ENCODE measurements around the gene TACC2.

The TACC2 gene

DNA sequence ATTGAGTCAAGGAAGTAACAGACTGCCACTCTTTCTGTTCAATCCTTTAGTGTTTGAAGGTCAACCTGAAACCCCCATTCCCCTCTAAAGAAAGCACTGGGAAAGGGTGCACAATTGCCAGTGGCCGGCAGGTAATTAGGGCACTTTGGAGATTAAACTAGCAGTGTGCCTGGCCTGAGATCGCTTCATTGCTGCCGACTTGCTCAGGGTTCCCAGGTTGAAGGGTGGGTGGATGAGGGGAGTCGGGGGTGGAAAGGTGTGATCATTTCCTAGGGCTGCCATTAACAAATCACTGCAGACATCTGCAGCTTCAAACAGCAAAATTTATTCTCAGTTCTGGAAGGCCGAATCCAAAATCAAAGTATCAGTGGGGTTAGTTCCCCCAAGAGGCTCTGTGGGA, 265.9 kb downstream of the TACC2 start:
- Histone ChIP-seq H3K27me3 (ENCODE audit: control insufficient read depth, insufficient read depth, low read length) (no peaks in the 10 kb centered on the region), H3K9ac (ENCODE audit: low read length) (no peak overlapping the region), H3K4me3 (ENCODE audit: low read length) (no peak overlapping the region), H3K9me3 (ENCODE audit: control insufficient read depth, low read length) (no peaks in the 10 kb centered on the region), H3K36me3 (ENCODE audit: control insufficient read depth, insufficient read depth, low read length) (no peaks in the 10 kb centered on the region), H3K4me1 (ENCODE audit: control insufficient read depth, insufficient read depth, low read length) (no peaks in the 10 kb centered on the region)

DNA sequence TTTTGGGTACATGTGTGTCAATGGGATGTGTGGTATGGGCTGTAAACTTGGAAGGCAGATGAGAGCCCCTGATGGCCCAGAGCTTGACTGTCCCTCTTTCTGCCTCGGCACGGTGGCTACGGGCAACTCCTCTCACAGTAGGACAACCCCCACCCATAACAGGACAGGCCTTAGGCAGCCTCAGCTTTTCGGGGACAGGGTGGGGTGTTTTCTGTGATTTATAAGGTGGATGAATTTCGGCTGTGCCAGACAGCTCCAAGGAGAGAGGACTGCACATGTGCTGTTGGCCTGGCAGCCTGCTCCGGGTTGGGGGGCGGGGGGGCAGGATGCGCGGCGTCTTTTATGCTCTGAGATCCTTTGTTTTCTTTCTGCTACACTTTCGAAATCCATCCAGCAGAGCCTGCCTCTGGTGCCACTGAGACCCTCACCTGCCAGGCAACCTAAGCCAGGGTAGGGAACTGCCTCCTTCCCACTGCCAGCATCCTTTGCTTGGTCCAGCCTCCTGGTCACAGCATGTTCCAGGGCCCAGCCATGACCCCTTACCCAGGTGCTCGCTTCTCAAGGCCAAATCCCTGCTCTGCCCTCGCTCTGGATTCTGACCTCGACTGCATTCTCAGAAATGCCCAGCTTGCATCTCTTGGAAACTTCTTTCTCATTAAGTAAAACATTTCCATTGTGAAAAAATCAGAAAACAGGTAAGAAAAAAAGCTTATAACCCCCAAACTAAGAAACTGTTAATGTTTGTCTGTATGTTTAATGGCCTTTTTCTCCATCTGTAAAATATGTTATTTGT, 266.7 kb downstream of the TACC2 start:
- Histone ChIP-seq H3K9me3 (ENCODE audit: control insufficient read depth, low read length) (no peaks in the 10 kb centered on the region), H3K36me3 (ENCODE audit: control insufficient read depth, insufficient read depth, low read length) (no peaks in the 10 kb centered on the region), H3K4me3 (ENCODE audit: low read length) (no peak overlapping the region), H3K27me3 (ENCODE audit: control insufficient read depth, insufficient read depth, low read length) (no peaks in the 10 kb centered on the region), H3K9ac (ENCODE audit: low read length) (no peak overlapping the region), H3K4me1 (ENCODE audit: control insufficient read depth, insufficient read depth, low read length) (no peaks in the 10 kb centered on the region)

DNA sequence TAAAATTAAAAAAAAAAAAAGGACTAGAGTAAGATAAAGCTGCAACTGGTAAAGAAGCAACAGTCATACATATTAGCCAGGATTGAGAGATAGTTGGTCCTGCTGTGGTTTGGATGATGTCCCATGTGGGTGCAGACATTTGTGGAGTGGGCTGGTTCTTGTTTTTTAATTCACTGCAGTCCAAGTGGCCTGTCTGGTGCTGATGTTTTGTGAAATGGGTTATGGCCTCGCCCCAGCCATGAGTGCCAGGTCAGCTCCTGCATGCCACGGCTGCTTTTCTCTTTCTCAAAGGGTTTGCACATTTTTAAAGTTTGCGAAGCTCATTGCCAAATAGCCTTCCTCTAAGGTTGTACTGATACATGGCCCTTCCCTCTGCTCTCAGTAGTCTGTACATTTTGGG, 268.1 kb downstream of the TACC2 start:
- no peaks in the 10 kb centered on the region for H3K4me1 ChIP-seq (ENCODE audit: control insufficient read depth, insufficient read depth, low read length)
- H3K9me3 ChIP-seq (ENCODE audit: control insufficient read depth, low read length) = no peaks in the 10 kb centered on the region
- no peak overlapping the region for H3K4me3 ChIP-seq (ENCODE audit: low read length)
- no peak overlapping the region for H3K9ac ChIP-seq (ENCODE audit: low read length)
- no peaks in the 10 kb centered on the region for H3K36me3 ChIP-seq (ENCODE audit: control insufficient read depth, insufficient read depth, low read length)
- H3K27me3 ChIP-seq (ENCODE audit: control insufficient read depth, insufficient read depth, low read length) = no peaks in the 10 kb centered on the region

DNA sequence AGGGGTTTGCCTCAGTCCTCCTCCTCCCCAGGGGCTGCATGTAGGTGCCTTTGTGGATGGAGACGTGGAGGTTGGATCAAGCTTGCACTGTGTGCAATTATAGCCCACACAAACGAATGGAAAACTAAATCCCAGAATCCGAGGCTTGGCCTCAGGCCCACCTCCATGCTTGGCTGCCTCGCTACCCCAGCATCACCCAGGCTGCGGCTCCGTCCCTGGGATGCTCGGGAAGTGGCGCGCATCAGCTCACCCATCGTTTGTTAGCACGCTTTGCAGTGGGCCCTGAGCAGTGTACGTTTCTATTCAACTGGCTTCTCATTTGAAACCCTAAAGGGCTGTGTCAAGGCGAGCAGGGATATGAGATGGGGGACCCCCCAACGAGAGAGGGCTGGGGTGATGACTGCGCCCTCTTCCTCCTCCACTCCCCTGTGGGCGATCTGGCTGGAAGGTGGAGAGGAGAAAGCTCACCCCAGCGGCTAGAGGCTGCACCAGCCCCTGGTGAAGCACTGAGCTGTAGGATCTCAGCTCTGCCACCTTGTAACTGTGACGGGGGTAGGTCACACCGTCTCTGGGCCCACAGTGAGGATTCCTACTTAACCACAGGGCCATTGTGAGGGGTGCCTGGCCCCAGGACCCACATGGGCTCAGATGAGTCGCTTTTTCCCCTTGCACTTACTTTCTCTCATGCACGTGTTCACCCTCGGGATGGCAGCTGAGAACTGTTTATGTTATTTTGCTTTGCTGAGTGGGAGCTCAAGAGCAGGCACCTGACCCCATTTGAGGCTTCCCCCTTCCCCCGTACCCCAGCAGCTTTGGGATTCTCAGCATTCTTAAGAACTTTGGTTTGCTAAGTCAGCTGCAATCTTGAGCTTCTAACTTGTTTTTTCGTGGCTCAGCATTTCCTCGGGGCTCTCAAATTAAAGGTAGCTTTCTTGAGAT, 269.4 kb downstream of the TACC2 start:
- no peak overlapping the region for H3K9ac ChIP-seq (ENCODE audit: low read length)
- H3K4me1 ChIP-seq (ENCODE audit: control insufficient read depth, insufficient read depth, low read length) = no peaks in the 10 kb centered on the region
- no peaks in the 10 kb centered on the region for H3K27me3 ChIP-seq (ENCODE audit: control insufficient read depth, insufficient read depth, low read length)
- H3K4me3 ChIP-seq (ENCODE audit: low read length) = no peak overlapping the region
- no peaks in the 10 kb centered on the region for H3K9me3 ChIP-seq (ENCODE audit: control insufficient read depth, low read length)
- H3K36me3 ChIP-seq (ENCODE audit: control insufficient read depth, insufficient read depth, low read length) = no peaks in the 10 kb centered on the region

DNA sequence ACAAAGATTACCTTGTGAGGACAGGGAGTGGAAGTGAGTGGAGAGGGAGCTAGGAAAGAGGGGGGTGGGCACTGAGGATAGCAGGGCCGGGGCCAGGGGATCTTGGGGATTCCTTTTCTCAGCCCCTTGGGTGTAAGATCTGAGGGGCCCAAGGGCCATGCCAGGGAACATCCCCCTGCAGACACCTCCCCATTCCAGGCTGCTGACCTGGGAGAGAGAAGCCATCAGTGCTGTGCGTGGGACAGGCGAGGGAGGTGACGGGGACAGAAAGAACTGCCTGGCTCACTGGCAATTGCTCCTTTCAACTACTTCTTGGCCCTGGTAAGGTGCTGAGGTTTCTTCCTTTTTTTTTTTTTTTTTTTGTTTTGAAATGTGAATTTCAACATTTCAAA, 270.1 kb downstream of the TACC2 start:
- Histone ChIP-seq H3K9me3 (ENCODE audit: control insufficient read depth, low read length) (no peaks in the 10 kb centered on the region), H3K4me3 (ENCODE audit: low read length) (no peak overlapping the region), H3K36me3 (ENCODE audit: control insufficient read depth, insufficient read depth, low read length) (no peaks in the 10 kb centered on the region), H3K4me1 (ENCODE audit: control insufficient read depth, insufficient read depth, low read length) (peaks cover 5% of the 10 kb centered on the region), H3K9ac (ENCODE audit: low read length) (no peak overlapping the region), H3K27me3 (ENCODE audit: control insufficient read depth, insufficient read depth, low read length) (no peaks in the 10 kb centered on the region)

DNA sequence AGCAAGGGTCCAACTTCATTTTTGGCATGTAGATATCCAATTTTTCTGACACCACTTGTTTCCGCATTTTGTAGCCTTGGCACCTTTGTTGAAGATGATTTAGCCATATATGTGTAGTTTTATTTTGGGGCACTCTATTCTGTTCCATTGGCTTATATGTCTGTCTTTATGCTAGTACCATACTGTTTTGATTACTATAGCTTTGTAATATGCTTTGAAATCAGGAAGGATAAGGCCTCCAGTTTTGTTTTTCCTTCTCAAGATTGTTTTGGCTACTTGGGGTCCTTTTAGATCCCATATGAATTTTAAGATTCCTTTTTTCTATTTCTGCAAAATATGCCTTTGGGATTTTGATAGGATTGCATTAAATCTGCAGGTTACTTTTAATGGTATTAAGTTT, 272.6 kb downstream of the TACC2 start:
- H3K36me3 ChIP-seq (ENCODE audit: control insufficient read depth, insufficient read depth, low read length) = no peaks in the 10 kb centered on the region
- H3K4me1 ChIP-seq (ENCODE audit: control insufficient read depth, insufficient read depth, low read length) = peaks cover 23% of the 10 kb centered on the region
- no peaks in the 10 kb centered on the region for H3K9me3 ChIP-seq (ENCODE audit: control insufficient read depth, low read length)
- H3K9ac ChIP-seq (ENCODE audit: low read length) = no peak overlapping the region
- no peaks in the 10 kb centered on the region for H3K27me3 ChIP-seq (ENCODE audit: control insufficient read depth, insufficient read depth, low read length)
- H3K4me3 ChIP-seq (ENCODE audit: low read length) = no peak overlapping the region

DNA sequence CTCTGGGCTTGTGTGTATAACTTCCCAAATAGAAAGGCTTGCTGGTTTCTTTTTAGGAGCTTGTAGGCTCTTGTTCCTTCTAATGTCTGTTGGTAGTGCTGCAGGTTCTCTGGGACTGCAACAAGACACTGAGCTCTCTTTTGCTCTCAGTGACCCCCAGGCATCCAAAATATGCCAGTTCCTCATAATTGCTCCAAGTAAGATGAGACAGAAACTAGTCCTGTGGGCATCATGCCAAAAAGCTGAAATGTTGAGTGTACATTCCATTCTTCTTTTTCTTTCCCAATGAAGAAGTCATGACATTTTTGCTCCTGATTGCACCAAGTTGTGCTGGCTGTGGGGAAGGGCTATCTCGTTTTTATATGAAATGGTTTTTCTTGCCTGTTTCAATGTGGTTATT, 275.0 kb downstream of the TACC2 start:
- Histone ChIP-seq H3K4me3 (ENCODE audit: low read length) (no peak overlapping the region), H3K36me3 (ENCODE audit: control insufficient read depth, insufficient read depth, low read length) (no peaks in the 10 kb centered on the region), H3K9ac (ENCODE audit: low read length) (no peak overlapping the region), H3K9me3 (ENCODE audit: control insufficient read depth, low read length) (no peaks in the 10 kb centered on the region), H3K27me3 (ENCODE audit: control insufficient read depth, insufficient read depth, low read length) (no peaks in the 10 kb centered on the region), H3K4me1 (ENCODE audit: control insufficient read depth, insufficient read depth, low read length) (peaks cover 35% of the 10 kb centered on the region)

DNA sequence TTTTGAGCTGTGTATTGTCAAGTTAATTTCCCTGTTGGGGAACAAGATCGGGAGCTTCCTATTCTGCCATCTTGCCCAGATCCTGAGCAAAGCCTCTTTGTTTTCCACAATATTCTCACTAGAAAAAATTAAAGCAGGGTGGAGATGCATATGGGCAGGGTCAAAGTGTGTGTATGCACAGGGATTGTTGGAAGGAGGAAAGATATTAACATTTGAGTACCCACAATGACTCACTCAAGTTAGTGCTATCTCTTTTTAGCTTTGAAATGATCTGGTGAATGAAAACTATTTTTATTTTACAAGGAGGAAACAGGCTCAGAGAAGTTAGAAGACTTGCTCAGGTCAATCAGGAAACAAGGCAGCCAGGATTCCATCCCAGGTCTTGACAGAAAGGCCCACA, 275.5 kb downstream of the TACC2 start:
- H3K27me3 ChIP-seq (ENCODE audit: control insufficient read depth, insufficient read depth, low read length) = no peaks in the 10 kb centered on the region
- H3K36me3 ChIP-seq (ENCODE audit: control insufficient read depth, insufficient read depth, low read length) = no peaks in the 10 kb centered on the region
- no peaks in the 10 kb centered on the region for H3K9me3 ChIP-seq (ENCODE audit: control insufficient read depth, low read length)
- peaks cover 35% of the 10 kb centered on the region for H3K4me1 ChIP-seq (ENCODE audit: control insufficient read depth, insufficient read depth, low read length)
- H3K9ac ChIP-seq (ENCODE audit: low read length) = no peak overlapping the region
- H3K4me3 ChIP-seq (ENCODE audit: low read length) = no peak overlapping the region

DNA sequence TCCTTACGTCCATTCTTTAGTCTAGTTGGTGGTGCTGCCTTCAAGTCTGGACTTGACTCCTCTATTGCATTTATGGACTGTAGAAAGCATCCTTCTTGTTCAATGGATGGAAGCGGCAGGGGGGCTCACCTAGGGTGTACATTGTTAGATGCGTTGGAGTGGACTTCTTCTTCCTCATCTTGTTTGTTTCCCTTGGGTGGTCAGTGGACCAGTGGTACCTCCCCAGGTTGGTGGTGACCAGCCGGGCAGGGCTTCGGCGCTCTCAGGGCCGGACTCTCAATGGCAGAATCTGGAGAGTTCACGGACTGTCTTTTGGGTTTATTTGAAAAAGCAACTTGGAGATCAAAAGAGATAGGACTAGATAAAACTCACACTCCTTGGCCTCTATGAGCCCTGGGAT, 276.0 kb downstream of the TACC2 start:
- H3K9ac ChIP-seq (ENCODE audit: low read length) = no peak overlapping the region
- peaks cover 35% of the 10 kb centered on the region for H3K4me1 ChIP-seq (ENCODE audit: control insufficient read depth, insufficient read depth, low read length)
- H3K4me3 ChIP-seq (ENCODE audit: low read length) = no peak overlapping the region
- no peaks in the 10 kb centered on the region for H3K27me3 ChIP-seq (ENCODE audit: control insufficient read depth, insufficient read depth, low read length)
- H3K36me3 ChIP-seq (ENCODE audit: control insufficient read depth, insufficient read depth, low read length) = no peaks in the 10 kb centered on the region
- no peaks in the 10 kb centered on the region for H3K9me3 ChIP-seq (ENCODE audit: control insufficient read depth, low read length)

DNA sequence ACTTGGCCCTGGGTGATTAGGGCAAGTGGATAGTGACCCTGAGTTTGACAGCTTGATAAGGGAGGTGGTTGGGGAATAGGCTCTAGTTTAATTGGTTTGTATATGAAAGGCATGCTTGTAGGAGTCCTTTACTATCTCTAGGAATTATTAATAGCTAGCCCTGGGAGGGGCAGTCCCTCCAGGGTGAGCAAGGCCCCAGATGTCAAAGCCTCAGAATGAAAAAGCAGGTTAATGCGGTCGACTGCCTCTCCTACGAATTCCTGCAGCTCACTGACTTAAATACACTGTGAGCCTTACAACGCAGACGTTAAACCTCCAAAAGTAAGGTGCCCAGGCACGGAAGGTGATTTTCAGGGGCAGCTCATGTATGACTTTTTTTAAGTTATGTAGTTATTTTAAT, 276.9 kb downstream of the TACC2 start:
- Histone ChIP-seq H3K4me1 (ENCODE audit: control insufficient read depth, insufficient read depth, low read length) (peaks cover 35% of the 10 kb centered on the region), H3K9ac (ENCODE audit: low read length) (no peak overlapping the region), H3K9me3 (ENCODE audit: control insufficient read depth, low read length) (no peaks in the 10 kb centered on the region), H3K4me3 (ENCODE audit: low read length) (no peak overlapping the region), H3K36me3 (ENCODE audit: control insufficient read depth, insufficient read depth, low read length) (no peaks in the 10 kb centered on the region), H3K27me3 (ENCODE audit: control insufficient read depth, insufficient read depth, low read length) (no peaks in the 10 kb centered on the region)

DNA sequence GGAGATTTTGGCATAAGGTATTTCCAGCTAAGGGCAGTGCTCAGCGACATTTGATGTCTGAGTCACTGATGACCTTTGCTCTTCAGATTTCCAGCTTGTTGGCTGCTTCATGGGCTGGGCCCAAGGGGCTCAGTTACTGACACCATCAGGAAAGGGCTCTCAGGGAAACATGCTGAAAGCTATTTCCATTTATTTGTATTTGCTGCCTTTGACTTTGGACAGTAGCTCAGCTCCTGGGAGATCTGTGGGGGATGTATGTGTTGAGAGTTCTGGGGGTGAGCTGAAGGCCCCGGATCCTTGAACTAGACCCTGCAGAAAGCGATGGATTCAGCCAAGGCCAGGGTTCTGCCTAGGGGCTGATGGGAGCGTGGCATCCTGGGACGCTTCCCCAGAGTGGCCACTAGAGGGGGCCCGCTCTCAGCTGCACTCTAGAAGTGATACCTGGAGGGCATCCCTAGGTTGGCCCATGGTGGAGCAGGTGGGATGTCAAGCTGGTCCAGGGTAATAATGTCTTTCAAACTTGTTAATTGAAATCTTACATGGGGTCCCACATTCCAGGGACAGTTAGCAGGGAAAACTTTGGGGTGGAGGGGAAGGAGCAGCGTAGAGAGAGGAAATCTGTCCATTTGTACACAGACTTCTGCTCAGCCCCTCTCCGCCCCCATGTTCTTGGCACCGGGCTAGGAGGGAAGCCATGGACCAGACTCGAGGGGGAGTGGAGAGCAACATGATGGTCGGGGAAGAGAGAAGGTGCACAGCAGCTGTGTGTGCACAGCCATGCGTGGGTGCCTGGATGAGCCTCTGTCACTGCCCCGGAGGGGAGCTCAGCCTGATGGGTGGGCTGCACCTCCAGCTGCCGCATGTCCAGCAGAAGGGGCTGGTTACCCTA, 279.1 kb downstream of the TACC2 start:
- peaks cover 35% of the 10 kb centered on the region for H3K4me1 ChIP-seq (ENCODE audit: control insufficient read depth, insufficient read depth, low read length)
- no peak overlapping the region for H3K4me3 ChIP-seq (ENCODE audit: low read length)
- H3K36me3 ChIP-seq (ENCODE audit: control insufficient read depth, insufficient read depth, low read length) = no peaks in the 10 kb centered on the region
- H3K9ac ChIP-seq (ENCODE audit: low read length) = no peak overlapping the region
- H3K27me3 ChIP-seq (ENCODE audit: control insufficient read depth, insufficient read depth, low read length) = no peaks in the 10 kb centered on the region
- no peaks in the 10 kb centered on the region for H3K9me3 ChIP-seq (ENCODE audit: control insufficient read depth, low read length)

All from mucosa of stomach (tissue), 1 donor.